ENCODE data around the gene FBXL16.

Gene FBXL16

GRCh38 chr16:648071-648780 lies 57.4 kb downstream of the FBXL16 start (continued):
- peak; percentile 79 for TF ChIP-seq GLIS2 (tag by site-specific recombination; IDR thresholded peaks at IDR 0.05)
- no peak for TF ChIP-seq ZNF629 (tag by site-specific recombination; IDR thresholded peaks at IDR 0.05)
- no peak for TF ChIP-seq ZNF266 (tag by site-specific recombination; IDR thresholded peaks at IDR 0.05; ENCODE audit: low read depth)
- TF ChIP-seq ZNF292 (tag by site-specific recombination; IDR thresholded peaks at IDR 0.05; ENCODE audit: borderline replicate concordance, low read depth), result no peak
- no peak for TF ChIP-seq ZNF645 (tag by site-specific recombination; IDR thresholded peaks at IDR 0.05)
- no peak; the same call in 1 of the 2 replicates for TF ChIP-seq ZXDB (tag by site-specific recombination; IDR thresholded peaks at IDR 0.05)
- TF ChIP-seq ZNF416 (tag by site-specific recombination; IDR thresholded peaks at IDR 0.05), result no peak
- no peak; the same call in 1 of the 2 replicates for TF ChIP-seq ZNF324 (tag by site-specific recombination; IDR thresholded peaks at IDR 0.05)
- TF ChIP-seq WT1 (tag by site-specific recombination; IDR thresholded peaks at IDR 0.05), result no peak
- TF ChIP-seq ZEB2 (tag by site-specific recombination; IDR thresholded peaks at IDR 0.05), result peak; percentile 93
- TF ChIP-seq ZNF335 (tag by site-specific recombination; conservative IDR thresholded peaks at IDR 0.05), result no peak
- TF ChIP-seq KLF17 (tag by site-specific recombination; IDR thresholded peaks at IDR 0.05), result peak; percentile 59
- TF ChIP-seq ZBTB48 (tag by site-specific recombination; IDR thresholded peaks at IDR 0.05), result peak; percentile 39; the same call in 1 of the 2 replicates
- TF ChIP-seq ZNF501 (tag by site-specific recombination; IDR thresholded peaks at IDR 0.05), result peak; percentile 22; the same call in 1 of the 2 replicates
- no peak for TF ChIP-seq ZNF140 (tag by site-specific recombination; IDR thresholded peaks at IDR 0.05)
- peak; percentile 30; the same call in 1 of the 2 replicates for TF ChIP-seq IKZF3 (tag by site-specific recombination; IDR thresholded peaks at IDR 0.05)
- no peak for TF ChIP-seq ZNF518A (tag by site-specific recombination; conservative IDR thresholded peaks at IDR 0.05; ENCODE audit: low read depth)
- no peak for TF ChIP-seq ZNF157 (tag by site-specific recombination; IDR thresholded peaks at IDR 0.05)
- TF ChIP-seq ZSCAN5A (tag by site-specific recombination; IDR thresholded peaks at IDR 0.05), result 0 out of 2 replicates have a peak, but pooled peaks have one; percentile 35
- TF ChIP-seq ZNF114 (tag by site-specific recombination; IDR thresholded peaks at IDR 0.05), result no peak
- TF ChIP-seq ZNF670 (tag by site-specific recombination; IDR thresholded peaks at IDR 0.05; ENCODE audit: low read depth), result no peak
- TF ChIP-seq ZNF221 (tag by site-specific recombination; IDR thresholded peaks at IDR 0.05; ENCODE audit: borderline replicate concordance), result no peak
- no peak for TF ChIP-seq ZFP69B (tag by site-specific recombination; IDR thresholded peaks at IDR 0.05)
- TF ChIP-seq PATZ1 (tag by site-specific recombination; IDR thresholded peaks at IDR 0.05), result 0 out of 2 replicates have a peak, but pooled peaks have one; percentile 43
- no peak for TF ChIP-seq ZNF548 (tag by site-specific recombination; IDR thresholded peaks at IDR 0.05)
- TF ChIP-seq ZSCAN4 (tag by site-specific recombination; IDR thresholded peaks at IDR 0.05), result no peak
- TF ChIP-seq ZNF654 (tag by site-specific recombination; IDR thresholded peaks at IDR 0.05; ENCODE audit: low read depth), result 0 out of 2 replicates have a peak, but pooled peaks have one; percentile 4
- peak; percentile 36; the same call in 1 of the 2 replicates for TF ChIP-seq BCL11A (tag by site-specific recombination; IDR thresholded peaks at IDR 0.05; ENCODE audit: low read depth)

Data from HEK293 (cell line).